NCI-H526 treated with DMSO at 0.1 percent for 48 hours (cell line): ENCODE results near the gene SPATC1L.
"Not testable (repeated sequence)": the region's sequence is repeated elsewhere in the genome, so short reads cannot be mapped to it uniquely, and the experiment has no call there.

Experiments
- DNase-seq: peaks from one replicate; lab custom pipeline; 2025; lab: John Stamatoyannopoulos, UW

SPATC1L gene

DNA sequence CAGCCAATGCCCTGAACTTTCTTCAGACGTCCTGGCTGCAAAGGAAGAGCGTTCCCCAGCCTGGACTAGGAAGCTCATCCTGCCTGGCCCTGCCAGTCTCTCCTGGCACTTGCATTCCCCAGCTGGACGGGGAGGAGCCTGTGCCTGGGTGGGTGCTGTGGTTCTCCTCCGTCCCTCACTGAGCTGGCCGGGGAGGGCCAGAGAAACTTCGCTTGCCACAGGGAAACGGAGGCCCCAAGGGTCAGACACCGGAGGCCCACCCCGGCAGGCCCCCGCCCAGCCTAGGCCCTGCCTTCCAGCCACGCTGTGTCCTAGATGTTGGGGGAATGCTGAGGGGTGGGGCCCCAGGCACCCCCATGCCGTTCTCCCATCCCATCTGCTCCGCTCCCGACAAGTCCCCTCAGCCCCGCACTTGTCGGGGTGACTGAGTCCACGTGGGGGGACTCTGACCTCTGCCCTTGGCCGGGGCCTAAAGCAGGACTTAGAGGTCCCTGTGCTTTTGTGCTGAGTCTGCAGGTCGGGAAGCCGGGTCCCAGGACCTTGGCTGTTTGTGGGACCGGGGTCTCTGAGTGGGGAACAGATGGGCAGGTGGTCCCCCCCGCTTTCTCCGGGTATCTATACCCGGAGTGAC lies 33.7 kb downstream of the SPATC1L start:
- DNase-seq: no peak

DNA sequence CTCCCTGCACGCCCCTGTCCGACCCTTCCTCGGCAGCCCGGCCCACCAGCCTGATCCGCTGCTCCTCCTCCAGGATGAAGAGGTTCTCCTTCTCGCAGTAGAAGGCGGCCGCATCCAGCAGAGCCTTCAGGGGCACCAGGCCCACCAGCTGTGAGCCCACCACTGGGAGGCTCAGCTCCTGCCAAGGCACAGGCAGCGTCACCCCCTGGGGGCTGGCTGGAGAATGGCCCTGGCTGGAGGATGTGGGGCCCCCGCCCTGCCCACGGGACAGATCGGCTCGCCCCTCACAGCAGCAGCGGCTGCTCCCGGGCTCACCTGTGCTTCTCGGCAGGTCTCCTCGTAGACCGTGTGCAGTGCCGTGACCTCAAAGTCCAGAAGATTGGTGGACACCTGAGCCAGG lies 34.2 kb downstream of the SPATC1L start:
- DNase-seq: no peak

DNA sequence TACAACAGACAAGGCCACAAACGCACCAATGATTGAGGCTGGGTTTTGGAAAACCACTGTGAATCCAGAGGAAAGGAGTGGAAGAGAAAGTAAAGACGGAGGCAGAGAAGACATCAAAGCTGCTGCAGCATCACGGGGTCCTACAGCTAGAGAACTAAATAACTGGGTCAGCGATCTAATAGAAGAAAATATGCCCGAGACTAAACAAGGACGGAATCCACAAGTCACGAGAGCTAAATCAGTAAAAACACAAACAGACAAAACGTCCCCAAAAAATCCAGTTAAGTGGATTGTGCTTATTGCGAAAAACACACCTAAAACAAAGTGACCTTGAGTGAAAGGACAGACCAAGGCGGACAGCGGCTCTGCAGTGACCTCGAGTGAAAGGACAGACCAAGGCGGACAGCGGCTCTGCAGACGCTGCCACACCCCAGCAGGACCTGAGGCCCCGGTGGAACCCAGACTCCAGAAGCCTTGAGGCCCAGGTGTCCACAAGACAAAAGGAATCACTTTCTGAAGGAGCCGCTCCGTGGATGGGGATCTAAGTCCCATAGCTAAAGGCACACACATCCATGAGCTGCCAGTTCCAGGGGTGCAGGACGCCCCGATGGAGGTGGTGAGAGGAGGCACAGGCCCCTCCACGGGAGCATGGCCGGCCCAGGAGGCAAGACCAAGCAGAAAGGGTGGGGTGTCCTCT lies 34.9 kb downstream of the SPATC1L start:
- no peak for DNase-seq

DNA sequence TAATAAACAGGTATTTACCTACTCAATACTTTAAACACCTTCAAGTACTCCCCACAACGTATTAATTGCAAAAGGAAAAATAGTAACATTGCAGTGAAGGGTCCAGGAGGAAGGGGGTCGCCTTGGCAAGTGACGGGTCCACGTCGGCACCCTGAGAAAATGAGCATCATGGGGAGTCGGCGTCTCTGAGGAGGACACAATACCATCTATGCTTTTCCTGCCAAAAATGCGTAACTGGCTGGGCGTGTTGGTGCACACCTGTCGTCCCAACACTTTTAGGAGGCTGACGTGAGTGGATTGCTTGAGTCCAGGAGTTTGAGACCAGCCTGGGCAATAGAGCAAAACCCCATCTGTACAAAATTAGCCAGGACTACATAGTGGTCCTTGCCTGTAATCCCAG lies 36.2 kb downstream of the SPATC1L start:
- DNase-seq: no peak

DNA sequence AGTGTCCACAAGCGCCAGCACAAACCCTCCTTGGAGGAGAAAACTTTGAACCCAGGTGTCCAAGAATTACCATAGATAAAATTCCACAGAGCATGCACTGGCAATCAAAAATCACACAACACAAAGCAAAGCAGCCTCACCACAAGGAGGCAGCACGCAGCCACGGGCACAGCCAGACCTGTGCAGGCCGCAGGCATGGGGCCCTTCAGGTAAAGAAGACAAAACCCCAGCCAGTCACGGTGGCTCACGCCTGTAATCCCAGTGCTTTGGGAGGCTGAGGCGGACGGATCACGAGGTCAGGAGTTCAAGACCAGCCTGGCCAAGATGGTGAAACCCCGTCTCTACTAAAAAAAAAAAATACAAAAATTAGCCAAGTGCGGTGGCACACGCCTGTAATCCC lies 36.8 kb downstream of the SPATC1L start:
- peak; percentile 36 for DNase-seq

DNA sequence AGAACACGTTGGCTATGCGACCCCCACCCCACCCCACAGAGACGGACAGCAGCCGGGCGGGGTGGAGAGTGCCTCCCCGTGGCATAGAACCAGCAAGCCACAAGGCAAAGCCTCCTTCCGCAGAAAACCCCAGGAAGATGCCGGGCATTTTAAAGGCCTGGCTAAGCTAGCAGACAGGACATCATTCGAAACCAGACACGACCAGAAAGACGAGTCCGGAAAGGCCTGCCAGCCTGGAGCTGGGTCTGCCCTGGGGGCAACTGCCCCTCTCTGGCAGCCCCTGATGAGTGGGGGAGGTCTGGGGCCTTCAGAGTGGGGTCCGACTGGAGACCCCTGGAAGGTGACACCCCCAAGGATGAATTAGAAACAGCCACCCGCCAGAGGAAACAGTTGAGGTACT lies 37.4 kb downstream of the SPATC1L start:
- no peak for DNase-seq

DNA sequence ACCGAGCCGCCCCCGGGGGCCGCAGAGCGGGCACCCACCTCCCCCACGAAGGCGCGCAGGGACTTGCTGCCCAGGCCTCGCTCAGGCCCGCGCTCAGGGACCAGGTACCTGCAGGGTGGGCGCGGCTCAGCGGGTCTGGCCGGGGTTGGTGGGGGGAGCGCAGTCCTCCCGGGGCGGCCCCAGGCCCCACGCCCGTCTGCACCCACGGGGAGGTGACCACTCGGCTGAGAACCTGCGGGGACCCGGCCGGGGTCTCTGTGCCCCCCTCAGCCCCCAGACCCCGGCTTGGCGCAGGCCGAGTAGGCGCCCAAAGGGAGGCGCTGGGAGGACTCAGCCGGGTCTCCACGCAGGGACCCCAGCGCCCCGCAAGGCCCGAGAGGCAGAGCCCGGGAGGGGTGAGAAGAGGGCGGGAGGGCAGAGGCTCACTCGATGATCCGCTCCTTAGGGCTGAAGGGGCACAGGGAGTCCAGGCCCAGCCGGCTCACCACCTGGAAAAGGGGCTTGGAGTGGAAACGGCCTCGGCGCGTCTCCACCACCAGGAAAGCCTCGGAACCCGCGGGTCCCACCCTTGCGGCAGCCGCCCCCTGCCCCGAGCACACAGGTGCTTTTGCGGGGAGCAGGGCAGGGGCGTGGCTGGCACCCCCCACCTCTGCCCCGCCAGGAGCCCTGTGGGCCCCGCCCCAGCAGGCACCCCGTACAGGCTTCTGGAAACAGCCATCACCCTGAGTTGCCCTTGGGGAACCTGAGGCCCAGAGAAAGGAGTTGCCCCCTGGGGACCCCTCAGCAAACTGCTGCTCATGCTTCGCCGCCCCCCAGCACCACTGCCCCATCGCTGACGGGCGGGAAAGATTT lies 38.2 kb downstream of the SPATC1L start:
- no peak for DNase-seq

DNA sequence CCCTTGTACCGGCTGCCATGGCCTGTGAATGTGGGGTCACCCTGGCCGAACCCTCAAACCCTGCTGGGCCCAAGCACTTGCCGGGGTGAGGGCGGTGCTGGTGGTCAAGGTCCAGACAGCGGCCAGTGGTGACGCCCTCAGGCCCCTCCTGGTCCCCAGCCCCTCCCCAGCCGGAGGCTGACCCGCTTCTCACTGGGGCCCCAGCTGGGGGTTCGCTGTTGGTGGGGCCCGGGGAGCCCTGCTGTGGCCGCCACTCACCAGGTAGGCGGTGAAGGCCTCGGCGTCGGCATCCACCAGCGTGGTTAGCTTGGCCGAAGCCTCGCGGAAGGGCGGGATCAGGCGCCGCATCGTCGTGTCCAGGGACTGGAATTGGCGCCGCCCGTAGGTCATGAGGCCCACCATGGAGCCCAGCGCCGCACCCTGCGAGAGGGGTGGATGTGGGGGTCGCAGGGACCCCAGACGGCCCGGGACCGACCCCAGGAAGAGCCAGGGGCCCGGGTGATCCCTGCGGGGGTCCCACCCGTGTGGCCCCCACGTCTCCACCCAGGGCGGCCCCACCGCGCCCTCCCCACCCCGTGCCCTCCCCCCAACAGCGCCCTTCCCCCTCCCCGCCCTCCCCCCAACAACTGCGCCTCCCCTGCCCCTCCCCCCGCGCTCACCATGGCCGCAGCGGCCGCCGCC lies 39.0 kb downstream of the SPATC1L start:
- DNase-seq: no peak

DNA sequence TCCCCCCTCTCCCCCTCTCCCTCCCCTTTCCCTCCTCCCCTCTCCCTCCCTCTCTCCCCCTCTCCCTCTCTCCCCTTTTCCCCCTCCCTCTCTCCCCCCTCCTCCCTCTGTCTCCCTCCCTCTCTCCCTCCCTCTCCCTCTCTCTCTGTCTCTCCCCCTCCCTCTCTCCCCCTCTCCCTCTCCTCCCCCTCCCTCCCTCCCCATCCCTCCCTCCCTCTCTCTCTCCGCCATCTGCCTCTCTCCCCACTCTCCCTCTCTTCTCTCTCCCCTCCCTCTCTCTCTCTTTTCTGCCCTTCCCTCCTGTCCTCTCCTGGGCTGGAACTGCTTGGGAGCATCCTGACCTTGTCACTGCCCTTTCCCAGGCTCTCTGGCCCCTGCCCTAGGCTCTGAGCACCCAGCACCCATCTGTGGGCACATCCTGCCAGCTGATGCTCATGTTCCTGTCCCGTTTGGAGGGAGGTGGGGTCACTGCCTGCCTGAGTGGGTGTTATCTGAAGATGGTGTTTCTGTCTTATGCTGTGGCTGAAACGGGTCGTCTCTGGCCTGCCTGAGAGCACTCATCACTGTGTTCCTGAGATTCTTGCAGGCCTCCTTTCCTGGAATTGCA lies 39.7 kb downstream of the SPATC1L start:
- no peak for DNase-seq

DNA sequence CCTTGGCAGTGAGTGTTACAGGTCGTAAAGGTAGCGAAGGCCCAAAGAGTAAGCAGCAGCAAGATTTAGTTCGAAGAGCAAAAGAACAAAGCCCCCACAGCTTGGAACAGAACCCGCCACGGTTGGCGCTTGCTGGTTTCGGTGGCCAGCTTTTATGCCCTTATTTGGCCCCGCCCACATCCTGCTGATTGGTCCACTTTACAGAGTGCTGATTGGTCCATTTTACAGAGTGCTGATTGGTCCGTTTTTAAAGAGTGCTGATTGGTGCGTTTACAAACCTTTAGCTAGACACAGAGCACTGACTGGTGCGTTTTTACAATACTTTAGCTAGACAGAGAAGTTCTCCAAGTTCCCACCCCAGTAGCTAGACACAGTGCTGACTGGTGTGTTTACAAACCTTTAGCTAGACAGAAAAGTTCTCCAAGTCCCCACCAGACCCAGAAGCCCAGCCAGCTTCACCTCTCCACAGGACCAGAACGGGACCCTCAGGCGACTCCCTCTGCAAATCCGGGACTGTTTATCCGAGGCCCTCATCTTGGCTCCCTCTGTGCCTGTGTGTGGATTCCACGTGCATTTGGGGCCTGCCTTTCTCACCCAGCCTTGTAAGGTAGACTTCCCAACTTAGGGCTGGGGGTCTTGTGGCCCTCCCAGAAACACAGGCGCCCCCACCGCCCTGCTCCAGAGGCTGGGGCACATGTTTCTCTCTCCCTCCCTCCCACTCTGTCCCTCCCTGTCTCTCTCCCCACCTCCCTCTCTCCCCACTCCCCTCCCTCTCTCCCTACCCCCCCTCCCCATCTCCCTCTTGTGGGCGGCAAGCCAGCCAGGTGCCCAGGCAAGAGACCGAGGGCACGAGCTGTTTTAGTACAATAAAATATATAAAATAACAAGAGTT lies 41.4 kb downstream of the SPATC1L start:
- no peak for DNase-seq

DNA sequence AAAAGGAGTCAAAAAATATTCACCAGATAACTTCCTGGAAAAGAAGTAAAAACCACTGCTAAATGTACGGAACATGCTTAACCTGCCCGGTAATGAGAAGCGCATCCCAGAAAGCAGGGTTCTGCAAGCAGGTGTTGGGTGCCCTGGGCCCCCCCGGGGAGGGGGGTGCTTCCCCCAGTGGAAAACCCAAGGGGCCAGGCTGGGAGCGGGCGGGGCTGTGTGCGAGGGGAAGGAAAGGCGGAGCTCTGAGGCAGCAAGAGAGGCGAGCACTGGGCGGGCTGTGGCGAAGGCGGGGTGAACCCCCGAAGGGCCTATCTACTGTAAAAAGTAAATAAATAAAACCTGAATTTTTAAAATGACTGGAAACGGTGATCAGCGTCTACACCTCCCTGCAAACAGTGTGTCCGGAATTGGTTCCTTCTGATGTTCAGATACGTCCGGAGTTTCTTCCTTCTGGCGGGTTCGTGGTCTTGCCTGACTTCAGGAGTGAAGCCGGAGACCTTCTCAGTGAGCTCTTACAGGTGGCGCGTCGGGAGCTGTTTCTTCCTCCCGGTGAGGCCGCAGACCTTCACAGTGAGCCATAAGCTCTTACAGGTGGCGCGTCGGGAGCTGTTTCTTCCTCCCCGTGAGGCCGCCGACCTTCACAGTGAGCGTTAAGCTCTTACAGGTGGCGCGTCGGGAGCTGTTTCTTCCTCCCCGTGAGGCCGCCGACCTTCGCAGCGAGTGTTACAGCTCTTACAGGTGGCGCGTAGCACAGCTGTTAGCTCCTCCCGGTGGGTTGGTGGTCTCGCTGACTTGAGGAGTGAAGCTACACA lies 42.3 kb downstream of the SPATC1L start:
- no peak for DNase-seq

DNA sequence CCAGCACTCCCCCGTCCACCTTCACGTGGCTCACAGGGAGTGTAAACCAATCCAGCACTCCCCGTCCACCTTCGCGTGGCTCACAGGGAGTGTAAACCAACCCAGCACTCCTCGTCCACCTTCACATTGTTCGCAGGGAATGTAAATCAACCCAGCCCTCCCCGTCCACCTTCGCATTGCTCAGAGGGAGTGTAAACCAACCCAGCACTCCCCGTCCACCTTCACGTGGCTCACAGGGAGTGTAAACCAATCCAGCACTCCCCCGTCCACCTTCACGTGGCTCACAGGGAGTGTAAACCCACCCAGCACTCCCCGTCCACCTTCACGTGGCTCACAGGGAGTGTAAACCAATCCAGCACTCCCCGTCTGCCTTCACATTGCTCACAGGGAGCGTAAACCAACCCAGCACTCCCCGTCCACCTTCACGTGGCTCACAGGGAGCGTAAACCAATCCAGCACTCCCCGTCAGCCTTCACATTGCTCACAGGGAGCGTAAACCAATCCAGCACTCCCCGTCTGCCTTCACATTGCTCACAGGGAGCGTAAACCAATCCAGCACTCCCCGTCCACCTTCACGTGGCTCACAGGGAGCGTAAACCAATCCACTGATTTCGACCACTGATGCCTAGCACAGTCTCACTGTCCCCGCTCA lies 43.8 kb downstream of the SPATC1L start:
- not testable (repeated sequence) for DNase-seq

DNA sequence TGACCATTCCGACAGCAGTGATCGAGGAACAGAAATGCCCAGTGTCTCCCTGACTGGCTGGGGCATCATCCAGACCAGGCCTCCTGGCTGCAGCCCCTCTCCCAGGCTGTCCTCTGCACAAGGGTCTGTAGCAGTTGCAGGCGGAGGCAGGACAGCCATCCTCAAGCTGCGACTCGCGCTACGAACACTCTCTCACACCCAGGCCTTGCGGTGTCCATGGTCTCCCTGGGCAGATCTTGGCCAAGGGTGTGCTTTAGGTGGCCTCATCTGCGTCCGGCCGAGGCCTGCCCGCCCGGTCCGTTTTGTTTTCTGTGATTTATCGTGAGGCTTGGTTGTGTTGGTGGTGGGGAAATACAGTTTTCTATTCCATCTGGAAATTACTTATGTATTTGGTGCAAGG lies 44.6 kb downstream of the SPATC1L start:
- DNase-seq: no peak

DNA sequence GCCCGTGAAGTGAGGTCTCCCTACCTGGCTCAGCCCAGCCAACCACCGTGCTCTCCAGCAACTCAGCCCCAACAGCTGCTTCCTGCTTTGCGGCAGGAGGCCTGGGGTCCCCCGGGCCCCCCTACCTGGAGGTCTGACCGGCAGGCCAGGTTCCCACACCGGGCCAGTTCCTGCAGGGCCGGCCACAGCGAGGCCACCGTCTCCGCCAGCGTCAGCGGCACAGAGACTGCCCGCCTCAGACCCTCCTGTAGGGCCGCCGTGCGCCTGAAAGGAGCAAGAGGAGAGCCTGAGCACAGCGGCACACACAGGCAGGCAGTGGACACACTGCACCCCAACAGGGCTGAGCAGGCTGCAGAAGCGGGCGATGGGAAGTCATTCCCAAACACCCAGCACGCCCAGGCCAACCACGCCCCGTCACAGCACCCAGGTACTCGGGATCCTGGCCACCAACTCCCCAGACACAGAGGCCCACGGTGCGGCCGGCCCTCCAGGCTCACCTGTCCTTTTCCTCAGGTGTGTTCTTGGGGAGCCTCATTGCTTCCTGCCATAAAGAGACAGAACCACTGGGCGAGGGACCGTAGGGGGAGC lies 45.8 kb downstream of the SPATC1L start:
- DNase-seq: no peak

DNA sequence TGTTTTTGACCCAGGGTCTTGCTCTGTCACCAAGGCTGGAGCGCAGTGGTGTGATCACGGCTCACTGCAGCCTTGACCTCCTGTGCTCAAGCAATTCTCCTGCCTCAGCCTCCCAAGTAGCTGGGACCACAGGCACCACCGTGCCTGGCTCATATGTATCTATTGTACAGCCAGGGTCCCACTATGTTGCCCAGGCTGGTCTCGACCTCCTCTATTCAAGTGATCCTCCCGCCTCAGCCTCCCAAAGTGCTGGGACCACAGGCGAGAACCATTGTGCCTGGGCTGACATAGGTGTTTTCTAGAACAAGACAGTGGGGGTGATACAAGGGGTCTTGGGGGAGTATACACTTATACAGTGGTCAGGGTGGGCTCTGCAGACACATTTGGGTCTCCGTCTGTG lies 46.4 kb downstream of the SPATC1L start:
- no peak for DNase-seq

DNA sequence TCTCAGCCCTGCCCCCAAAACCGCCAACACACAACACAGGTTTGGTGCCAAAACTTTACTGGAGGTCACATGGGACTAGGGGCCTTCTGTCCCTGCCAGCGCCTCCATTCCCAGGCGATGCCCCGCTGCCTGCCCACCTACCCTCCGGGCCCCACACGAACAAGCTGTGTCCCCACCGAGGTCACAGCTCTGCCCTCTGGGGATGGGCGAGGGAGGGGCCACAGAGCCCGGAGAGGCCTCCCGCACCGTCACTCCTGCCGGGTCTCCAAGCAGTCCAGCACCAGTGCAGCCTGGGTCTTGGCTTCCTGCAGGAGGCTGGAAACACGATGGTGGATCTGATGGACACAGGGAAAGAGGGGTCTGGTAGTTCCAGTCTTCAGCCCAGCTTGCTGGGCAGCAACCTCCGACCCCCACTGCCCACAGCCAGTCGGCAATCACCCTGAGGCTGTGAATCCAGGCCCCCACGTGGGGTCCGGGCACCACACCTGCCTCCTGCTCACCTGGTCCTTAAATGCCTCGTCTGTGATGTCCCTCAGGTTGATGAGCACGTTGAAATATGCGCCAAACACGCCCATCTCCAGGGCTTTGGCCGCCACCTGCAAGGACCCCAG lies 47.4 kb downstream of the SPATC1L start:
- DNase-seq: no peak

DNA sequence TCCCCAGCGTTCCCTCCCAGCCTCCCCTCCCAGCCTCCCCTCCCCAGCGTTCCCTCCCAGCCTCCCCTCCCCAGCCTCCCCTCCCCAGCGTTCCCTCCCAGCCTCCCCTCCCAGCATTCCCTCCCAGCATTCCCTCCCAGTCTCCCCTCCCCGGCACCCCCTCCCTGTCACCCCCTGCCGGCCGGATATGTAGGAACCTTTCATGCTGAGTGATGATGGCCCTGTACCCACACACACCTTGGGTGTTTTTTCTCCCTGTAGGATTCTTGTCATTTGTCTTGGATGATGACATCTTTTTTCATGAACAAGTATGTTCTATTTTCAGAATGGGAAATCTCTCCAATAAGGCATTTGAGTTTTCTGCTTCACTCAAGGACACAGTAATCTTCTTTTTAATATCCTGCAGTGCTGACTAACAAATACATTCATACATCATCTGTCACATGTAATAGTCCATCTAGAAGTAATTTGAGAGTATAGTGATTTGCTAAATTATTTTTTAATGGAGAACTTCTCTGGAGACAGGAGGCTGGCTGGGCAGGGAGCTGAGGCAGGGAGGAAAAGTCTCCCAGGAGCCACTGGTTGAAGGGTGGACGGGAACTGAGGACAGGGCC lies 48.4 kb downstream of the SPATC1L start:
- no peak for DNase-seq
